NT2/D1 (cell line): ENCODE results near the gene SLC1A2.

Experiments used
- SUZ12 ChIP-seq: IDR thresholded peaks from 2 replicates; pipeline ENCODE4 v1.6.1; 2011; ENCODE audit not compliant: insufficient read length, insufficient read depth; ENCODE audit errors: extremely low read depth
- YY1 ChIP-seq: IDR thresholded peaks from 2 replicates; pipeline ENCODE4 v1.6.1; 2011; ENCODE audit not compliant: insufficient read length, insufficient read depth
- ZNF274 ChIP-seq: IDR thresholded peaks from 2 replicates; pipeline ENCODE4 v1.6.1; 2011; ENCODE audit warnings: mild to moderate bottlenecking, low read depth, low read length

- TF ChIP-seq YY1 = no peak
- no peak for TF ChIP-seq SUZ12
- no peak for TF ChIP-seq ZNF274
Observed at GRCh38 chr11:35349897-35350296, 69.5 kb downstream of the SLC1A2 start.
